ENCODE data around the gene TMEM219. TPM values are rescaled to one million over a fixed set of nuclear protein-coding genes. Genes with fewer than 3 reads are reported as not detected.
A peak's percentile ranks its signal among the peaks of the same experiment; 100 is the strongest.

The TMEM219 gene
- total RNA-seq, 4 donors from 2014 or later: 89.1 to 131 (median 100) TPM

- TF ChIP-seq POLR2A (IDR thresholded peaks at IDR 0.05) (no peak), EP300 (IDR thresholded peaks at IDR 0.05) (no peak)
- TF ChIP-seq, protein P1, sequence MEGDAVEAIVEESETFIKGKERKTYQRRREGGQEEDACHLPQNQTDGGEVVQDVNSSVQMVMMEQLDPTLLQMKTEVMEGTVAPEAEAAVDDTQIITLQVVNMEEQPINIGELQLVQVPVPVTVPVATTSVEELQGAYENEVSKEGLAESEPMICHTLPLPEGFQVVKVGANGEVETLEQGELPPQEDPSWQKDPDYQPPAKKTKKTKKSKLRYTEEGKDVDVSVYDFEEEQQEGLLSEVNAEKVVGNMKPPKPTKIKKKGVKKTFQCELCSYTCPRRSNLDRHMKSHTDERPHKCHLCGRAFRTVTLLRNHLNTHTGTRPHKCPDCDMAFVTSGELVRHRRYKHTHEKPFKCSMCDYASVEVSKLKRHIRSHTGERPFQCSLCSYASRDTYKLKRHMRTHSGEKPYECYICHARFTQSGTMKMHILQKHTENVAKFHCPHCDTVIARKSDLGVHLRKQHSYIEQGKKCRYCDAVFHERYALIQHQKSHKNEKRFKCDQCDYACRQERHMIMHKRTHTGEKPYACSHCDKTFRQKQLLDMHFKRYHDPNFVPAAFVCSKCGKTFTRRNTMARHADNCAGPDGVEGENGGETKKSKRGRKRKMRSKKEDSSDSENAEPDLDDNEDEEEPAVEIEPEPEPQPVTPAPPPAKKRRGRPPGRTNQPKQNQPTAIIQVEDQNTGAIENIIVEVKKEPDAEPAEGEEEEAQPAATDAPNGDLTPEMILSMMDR (IDR thresholded peaks at IDR 0.05): no peak
- 77 to 96% methylated on average over 2 of the region's 2 CpGs for WGBS, 2 donors (ENCODE audit: low coverage in 1 of 2)
- Histone ChIP-seq H3K27ac (no peak overlapping the region), H3K9me3 (no peaks in the 10 kb centered on the region), H3K36me3 (peaks cover 0 to 91% of the 10 kb centered on the region in 2 donors), H3K4me1 (peaks cover 3 to 17% (median 7%) of the 10 kb centered on the region in 3 donors), H3K27me3 (no peaks in the 10 kb centered on the region), H3K4me3 (no peak overlapping the region)
- no peak for ATAC-seq
These were observed 28.2 kb downstream of the TMEM219 start for GRCh38 chr16:29990034-29990433.

- WGBS, 2 donors (ENCODE audit: low coverage in 1 of 2): no CpG with 5 or more reads among the region's 35 CpGs
- peaks cover 0 to 82% of the 10 kb centered on the region in 2 donors for H3K36me3 ChIP-seq
- TF ChIP-seq POLR2AphosphoS5 (IDR thresholded peaks at IDR 0.05) (no peak), EP300 (IDR thresholded peaks at IDR 0.05) (no peak), POLR2A (IDR thresholded peaks at IDR 0.05) (no peak)
- TF ChIP-seq, protein P1 (IDR thresholded peaks at IDR 0.05): no peak
These were observed 29.1 kb downstream of the TMEM219 start for GRCh38 chr16:29990883-29991570.

DNA sequence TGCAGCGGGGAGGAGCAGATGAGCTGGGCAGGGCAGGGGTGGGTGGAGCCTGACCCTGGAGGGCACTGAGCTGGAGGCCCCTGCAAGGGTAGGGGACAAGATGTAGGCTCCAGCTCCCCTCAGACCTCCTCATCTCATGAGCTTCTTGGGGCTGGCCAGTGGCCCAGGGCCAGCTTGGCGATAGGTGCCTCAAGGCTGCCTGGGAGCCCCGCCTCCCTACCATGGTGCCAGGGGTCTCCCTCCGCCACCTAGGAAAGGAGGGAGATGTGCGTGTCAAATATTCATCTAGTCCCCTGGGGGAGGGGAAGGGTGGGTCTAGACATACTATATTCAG lies 29.7 kb downstream of the TMEM219 start:
- no peak for ATAC-seq
- Histone ChIP-seq H3K4me1 (peaks cover 3 to 20% (median 7%) of the 10 kb centered on the region in 3 donors), H3K4me3 (no peak overlapping the region), H3K36me3 (peaks cover 0 to 76% of the 10 kb centered on the region in 2 donors), H3K9me3 (no peaks in the 10 kb centered on the region), H3K27ac (no peak overlapping the region), H3K27me3 (no peaks in the 10 kb centered on the region)
- WGBS, 2 donors (ENCODE audit: low coverage in 1 of 2): no CpG with 5 or more reads among the region's 5 CpGs
- TF ChIP-seq POLR2AphosphoS5 (IDR thresholded peaks at IDR 0.05) (no peak), POLR2A (IDR thresholded peaks at IDR 0.05) (no peak), EP300 (IDR thresholded peaks at IDR 0.05) (no peak)
- TF ChIP-seq, protein P1 (IDR thresholded peaks at IDR 0.05): no peak

More at GRCh38 chr16:29990883-29991570, 29.1 kb downstream of the TMEM219 start:
- Histone ChIP-seq H3K4me1 (peaks cover 3 to 19% (median 7%) of the 10 kb centered on the region in 3 donors), H3K27me3 (no peaks in the 10 kb centered on the region), H3K4me3 (no peak overlapping the region), H3K9me3 (no peaks in the 10 kb centered on the region), H3K27ac (no peak overlapping the region)
- no peak for ATAC-seq

DNA sequence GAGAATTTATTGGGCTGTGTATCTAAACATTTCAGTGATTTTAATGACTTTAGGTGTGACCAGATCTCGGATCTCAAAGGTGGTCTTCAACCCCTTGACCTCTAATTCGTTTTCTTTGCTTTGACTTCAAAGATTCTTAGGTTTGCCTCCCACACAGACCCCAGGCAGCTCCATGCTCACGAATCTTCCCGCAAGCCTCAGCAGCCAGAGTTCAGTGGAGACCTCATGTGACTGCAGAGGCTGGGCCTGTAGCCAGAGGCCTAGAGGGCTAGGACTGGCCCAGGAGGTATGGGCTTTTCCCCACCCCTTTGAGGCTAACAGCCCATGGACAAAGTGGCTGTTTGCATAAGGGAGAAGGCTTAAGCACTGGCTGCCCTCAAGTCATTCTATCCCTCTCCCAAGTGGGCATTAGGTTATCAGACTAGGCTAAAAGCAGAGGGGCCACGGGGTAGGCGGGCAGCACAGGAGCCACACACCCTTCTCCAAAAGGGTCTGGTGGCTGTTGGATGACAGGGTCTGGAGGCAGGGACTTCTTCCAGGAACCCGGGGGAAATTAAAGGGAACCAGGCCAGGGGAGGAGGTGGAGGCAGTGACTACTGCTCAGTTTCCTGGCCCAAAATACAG lies 30.6 kb downstream of the TMEM219 start:
- no peak for ATAC-seq
- H3K4me3 ChIP-seq: no peak overlapping the region
- WGBS, 2 donors (ENCODE audit: low coverage in 1 of 2): 23 to 32% methylated on average over 2 to 4 of the region's 7 CpGs
- peak overlapping the region in 1 of 4 donors; percentile 2 for H3K27ac ChIP-seq
- H3K27me3 ChIP-seq: no peaks in the 10 kb centered on the region
- H3K36me3 ChIP-seq: peaks cover 0 to 68% of the 10 kb centered on the region in 2 donors
- no peaks in the 10 kb centered on the region for H3K9me3 ChIP-seq
- no peak for TF ChIP-seq EP300 (IDR thresholded peaks at IDR 0.05)
- TF ChIP-seq, protein P1 (IDR thresholded peaks at IDR 0.05): no peak
- no peak for TF ChIP-seq POLR2A (IDR thresholded peaks at IDR 0.05)
- TF ChIP-seq POLR2AphosphoS5 (IDR thresholded peaks at IDR 0.05): no peak
- H3K4me1 ChIP-seq: peaks cover 3 to 30% (median 11%) of the 10 kb centered on the region in 3 donors
